Hepatocyte (in vitro differentiated cells): ENCODE data around the gene KIRREL3.

Experiments used
- EZH2 ChIP-seq: fragments of 200-600 bp; sonication (generic); IDR thresholded peaks from 2 replicates; pipeline ENCODE4 v1.6.1; 2016; ENCODE audit warnings: antibody characterized with exemption, mild to moderate bottlenecking, borderline replicate concordance
- EZH2phosphoT487 ChIP-seq: fragments of 200-600 bp; sonication (generic); IDR thresholded peaks from one replicate; pipeline ENCODE4 v1.6.1; 2018; ENCODE audit warnings: antibody characterized with exemption, mild to moderate bottlenecking, low read depth, moderate library complexity; ENCODE audit not compliant: unreplicated experiment, severe bottlenecking
- TF ChIP-seq, protein P1 (sequence below): fragments of 200-600 bp; sonication (generic); IDR thresholded peaks from 2 replicates; pipeline ENCODE4 v1.5.1; 2016; ENCODE audit warnings: antibody characterized with exemption, mild to moderate bottlenecking; ENCODE audit not compliant: poor library complexity

DNA sequence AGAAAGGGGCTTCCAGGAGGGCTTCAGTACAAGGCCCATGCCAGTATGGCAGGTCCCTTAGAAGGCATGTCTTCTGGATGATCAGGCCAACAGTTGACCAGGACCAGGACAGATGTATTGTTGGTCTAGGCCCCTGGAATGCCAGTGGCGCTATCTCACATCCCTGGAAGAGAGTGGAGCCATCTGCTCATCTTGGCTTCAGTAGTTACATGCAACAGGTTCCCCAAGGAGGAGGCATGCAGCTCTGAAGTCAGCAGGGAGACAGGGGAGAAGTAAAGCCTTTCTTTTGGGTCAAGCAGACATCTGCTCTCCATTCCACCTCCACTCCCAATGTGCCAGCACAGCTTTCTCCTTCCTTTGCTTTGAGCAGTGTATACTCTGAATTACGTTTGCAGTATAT is 244.1 kb downstream of the KIRREL3 start:
- TF ChIP-seq EZH2 (no peak), EZH2phosphoT487 (no peak)
- TF ChIP-seq, protein P1, sequence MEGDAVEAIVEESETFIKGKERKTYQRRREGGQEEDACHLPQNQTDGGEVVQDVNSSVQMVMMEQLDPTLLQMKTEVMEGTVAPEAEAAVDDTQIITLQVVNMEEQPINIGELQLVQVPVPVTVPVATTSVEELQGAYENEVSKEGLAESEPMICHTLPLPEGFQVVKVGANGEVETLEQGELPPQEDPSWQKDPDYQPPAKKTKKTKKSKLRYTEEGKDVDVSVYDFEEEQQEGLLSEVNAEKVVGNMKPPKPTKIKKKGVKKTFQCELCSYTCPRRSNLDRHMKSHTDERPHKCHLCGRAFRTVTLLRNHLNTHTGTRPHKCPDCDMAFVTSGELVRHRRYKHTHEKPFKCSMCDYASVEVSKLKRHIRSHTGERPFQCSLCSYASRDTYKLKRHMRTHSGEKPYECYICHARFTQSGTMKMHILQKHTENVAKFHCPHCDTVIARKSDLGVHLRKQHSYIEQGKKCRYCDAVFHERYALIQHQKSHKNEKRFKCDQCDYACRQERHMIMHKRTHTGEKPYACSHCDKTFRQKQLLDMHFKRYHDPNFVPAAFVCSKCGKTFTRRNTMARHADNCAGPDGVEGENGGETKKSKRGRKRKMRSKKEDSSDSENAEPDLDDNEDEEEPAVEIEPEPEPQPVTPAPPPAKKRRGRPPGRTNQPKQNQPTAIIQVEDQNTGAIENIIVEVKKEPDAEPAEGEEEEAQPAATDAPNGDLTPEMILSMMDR, result no peak
